Measurements from ENCODE around the gene LDLRAD3.

GRCh38 chr11:35992548-35992947, 48.7 kb downstream of the LDLRAD3 start:
- TF ChIP-seq POLR2A (IDR thresholded peaks at IDR 0.05) (no peak), CTCF (IDR thresholded peaks at IDR 0.05) (no peak)

Measured in uterus (tissue), 2 donors.